ENCODE results near the gene KIF16B. TPM values are rescaled to one million over a fixed set of nuclear protein-coding genes. Genes with fewer than 3 reads are reported as not detected.

Gene KIF16B
- total and polyA plus RNA-seq, 2 of the 8 experiments (the other 6 are each of a cell fraction or from before 2014, with no cell fraction given) = 3.0 to 9.2 TPM

DNA sequence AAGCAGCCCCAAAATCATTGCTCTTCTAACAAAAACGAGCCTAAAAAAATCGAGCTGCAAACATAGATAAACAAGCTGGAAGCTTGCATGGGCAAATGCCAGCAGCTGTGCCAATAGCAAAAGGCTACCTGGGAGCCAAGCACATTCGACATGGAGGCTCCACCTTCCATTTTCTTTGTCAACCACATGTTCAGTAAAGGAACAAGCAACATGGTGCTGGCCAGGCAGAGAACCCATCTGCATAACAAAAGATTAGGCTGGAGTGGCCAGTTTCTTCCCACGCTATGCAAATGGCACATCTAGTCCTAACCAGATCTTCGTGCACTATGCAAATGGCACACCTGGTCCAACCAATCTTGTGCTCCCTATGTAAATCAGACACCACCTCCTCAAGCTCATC lies 110.5 kb downstream of the KIF16B start:
- Histone ChIP-seq H2BK20ac (ENCODE audit: low read length) (no peak overlapping the region), H2BK12ac (ENCODE audit: low read depth, low read length) (no peak overlapping the region), H3K18ac (ENCODE audit: extremely low read depth, low read length) (no peak overlapping the region), H4K20me1 (replicated peaks in 1 of 2; ENCODE audit: control insufficient read depth in 1 of 2, insufficient read depth in 2 of 2, low read length in 2 of 2) (no peaks in the 10 kb centered on the region), H4K5ac (ENCODE audit: insufficient read length, low read depth, low read length) (no peak overlapping the region), H3K4me1 (replicated peaks in 1 of 4; ENCODE audit: control insufficient read depth in 3 of 4, insufficient read depth in 4 of 4, low read length in 3 of 4) (peaks cover 0 to 5% (median 0%) of the 10 kb centered on the region in 4 experiments; a peak in 1 of 7 replicates), H3K79me2 (ENCODE audit: control insufficient read depth in 1 of 2, insufficient read depth in 2 of 2, low read length in 2 of 2) (no peaks in the 10 kb centered on the region), H3K4ac (replicated peaks; ENCODE audit: insufficient read length, low read depth, low read length) (no peak overlapping the region), H3K4me3 (ENCODE audit: extremely low read depth in 1 of 4, insufficient read depth in 2 of 4, low read depth in 3 of 4, low read length in 4 of 4) (no peak overlapping the region), H3K79me1 (ENCODE audit: low read depth, low read length) (no peaks in the 10 kb centered on the region), H3K36me3 (ENCODE audit: control insufficient read depth in 2 of 4, insufficient read depth in 4 of 4, low read length in 3 of 4) (no peaks in the 10 kb centered on the region), H3K56ac (replicated peaks; ENCODE audit: insufficient read length, low read depth, low read length) (no peak overlapping the region), H3K27me3 (replicated peaks in 1 of 4; ENCODE audit: control insufficient read depth in 3 of 4, extremely low read depth in 1 of 4, insufficient read depth in 3 of 4, low read length in 3 of 4) (no peaks in the 10 kb centered on the region), H2BK15ac (ENCODE audit: low read length) (no peak overlapping the region), H3K23me2 (ENCODE audit: low read depth, low read length) (peaks cover 2% of the 10 kb centered on the region; the same call in 1 of the 2 replicates), H3K9ac (replicated peaks in 1 of 4; ENCODE audit: extremely low read depth in 1 of 4, low read depth in 3 of 4, low read length in 3 of 4) (no peak overlapping the region), H3K14ac (ENCODE audit: insufficient read length) (no peak overlapping the region), H3K27ac (ENCODE audit: low read depth, low read length) (no peak overlapping the region), H3K9me3 (ENCODE audit: insufficient read depth in 2 of 2, low read depth in 1 of 2, low read length in 1 of 2) (no peaks in the 10 kb centered on the region), H2AFZ (ENCODE audit: low read length) (no peak overlapping the region), H2AK5ac (ENCODE audit: low read depth, low read length) (no peak overlapping the region; the same call in 1 of the 2 replicates), H4K91ac (replicated peaks; ENCODE audit: insufficient read length, low read length) (no peak overlapping the region), H2BK120ac (replicated peaks; ENCODE audit: low read depth, low read length) (no peak overlapping the region), H4K8ac (ENCODE audit: extremely low read depth, insufficient read depth, low read length) (no peak overlapping the region), H3K23ac (ENCODE audit: insufficient read length) (no peak overlapping the region), H3K4me2 (ENCODE audit: insufficient read depth in 1 of 2, low read depth in 2 of 2, low read length in 2 of 2) (no peak overlapping the region), H2BK5ac (ENCODE audit: low read depth, low read length) (no peak overlapping the region)
- DNase-seq (ENCODE audit: low read depth in 1 of 2, low spot score in 2 of 2) (peak in 1 of 2 experiments; percentile 45), FAIRE-seq (peak; percentile 93)
- WGBS, 2 experiments (ENCODE audit: extremely low coverage in 1 of 2, insufficient coverage in 1 of 2, insufficient read length in 1 of 2, insufficient replicate concordance in 2 of 2, low coverage in 1 of 2, low lambda C conversion rate in 2 of 2, missing lambda C conversion rate in 1 of 2) = 91% methylated on average over 5 of the region's 5 CpGs; no CpG with 5 or more reads in 1 of the 2 experiments
- ChIA-PET CTCF (ENCODE audit: partially characterized antibody) (interaction anchor here (0.8 kb wide), 2 partner anchors 13 to 184 kb away, joined by 3 read pairs; no protein-coding TSS in a partner anchor), POLR2A (ENCODE audit: partially characterized antibody) (no interaction called here)
- TF ChIP-seq YY1 (IDR thresholded peaks at IDR 0.05; ENCODE audit: low read depth, low read length) (peak; percentile 82), POU5F1 (IDR thresholded peaks at IDR 0.05; ENCODE audit: low read depth, low read length) (peak; percentile 93), NRF1 (IDR thresholded peaks at IDR 0.05; ENCODE audit: low read depth, low read length) (no peak), TAF1 (IDR thresholded peaks at IDR 0.05; ENCODE audit: low read depth, low read length) (no peak), HDAC6 (IDR thresholded peaks at IDR 0.05; ENCODE audit: low read depth, low read length) (no peak)
- TF ChIP-seq, protein P1, sequence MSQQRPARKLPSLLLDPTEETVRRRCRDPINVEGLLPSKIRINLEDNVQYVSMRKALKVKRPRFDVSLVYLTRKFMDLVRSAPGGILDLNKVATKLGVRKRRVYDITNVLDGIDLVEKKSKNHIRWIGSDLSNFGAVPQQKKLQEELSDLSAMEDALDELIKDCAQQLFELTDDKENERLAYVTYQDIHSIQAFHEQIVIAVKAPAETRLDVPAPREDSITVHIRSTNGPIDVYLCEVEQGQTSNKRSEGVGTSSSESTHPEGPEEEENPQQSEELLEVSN (IDR thresholded peaks at IDR 0.05) = peak; percentile 42; the same call in 1 of the 2 replicates
- TF ChIP-seq, protein P2, sequence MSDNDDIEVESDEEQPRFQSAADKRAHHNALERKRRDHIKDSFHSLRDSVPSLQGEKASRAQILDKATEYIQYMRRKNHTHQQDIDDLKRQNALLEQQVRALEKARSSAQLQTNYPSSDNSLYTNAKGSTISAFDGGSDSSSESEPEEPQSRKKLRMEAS (IDR thresholded peaks at IDR 0.05) = peak; percentile 75

Measured in H1 (cell line).